DMS53 treated with DMSO at 0.1 percent for 48 hours (cell line): Measurements from ENCODE around the gene ROM1.
"Not testable (repeated sequence)": the region's sequence is repeated elsewhere in the genome, so short reads cannot be mapped to it uniquely, and the experiment has no call there.

ENCODE experiments used
- DNase-seq: peaks from one replicate; lab custom pipeline; 2025; ENCODE audit not compliant: unreplicated experiment; lab: John Stamatoyannopoulos, UW

Gene ROM1

DNA sequence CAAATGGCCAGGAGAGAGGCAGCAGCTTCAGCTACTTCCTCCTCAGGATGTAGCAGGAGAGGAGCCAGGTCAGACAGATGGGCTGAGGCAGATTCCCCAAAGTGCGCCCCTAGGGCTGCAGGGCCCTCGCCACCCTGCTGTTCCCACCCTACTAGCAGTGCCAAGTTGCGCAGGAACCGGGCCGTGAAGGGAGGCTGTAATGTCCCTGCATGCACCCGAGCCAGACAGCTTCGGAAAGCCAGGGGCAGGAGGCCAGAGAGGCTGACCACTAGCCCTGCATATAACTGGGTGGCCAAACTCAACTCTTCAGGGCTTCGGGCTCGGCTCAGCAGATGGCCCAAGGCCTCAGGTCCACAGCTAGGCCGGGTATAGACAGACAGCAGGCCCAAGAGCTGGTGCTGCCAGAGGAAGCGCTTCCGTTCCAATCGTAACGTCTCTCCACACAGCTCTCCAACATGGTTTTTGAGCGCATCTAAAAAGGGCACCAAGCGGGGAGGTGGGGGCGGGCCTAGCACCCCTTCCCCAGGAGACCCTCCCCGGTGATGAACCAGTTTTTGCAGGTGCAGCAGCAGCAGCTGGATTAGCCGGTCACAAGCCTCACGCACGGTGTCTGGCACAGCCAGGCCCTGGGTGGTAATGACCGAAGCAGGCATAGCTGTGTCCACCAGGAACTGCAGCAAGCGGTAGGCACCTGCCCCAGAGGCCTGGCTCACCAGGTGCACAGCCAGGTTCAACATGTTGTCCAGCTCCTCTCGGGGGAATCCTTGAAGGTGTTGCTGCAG, 35.3 kb downstream of the ROM1 start:
- no peak for DNase-seq

GRCh38 chr11:62648967-62649364, 35.9 kb downstream of the ROM1 start:
- no peak for DNase-seq

- DNase-seq: no peak
These were observed 36.4 kb downstream of the ROM1 start for GRCh38 chr11:62649486-62649885.

DNA sequence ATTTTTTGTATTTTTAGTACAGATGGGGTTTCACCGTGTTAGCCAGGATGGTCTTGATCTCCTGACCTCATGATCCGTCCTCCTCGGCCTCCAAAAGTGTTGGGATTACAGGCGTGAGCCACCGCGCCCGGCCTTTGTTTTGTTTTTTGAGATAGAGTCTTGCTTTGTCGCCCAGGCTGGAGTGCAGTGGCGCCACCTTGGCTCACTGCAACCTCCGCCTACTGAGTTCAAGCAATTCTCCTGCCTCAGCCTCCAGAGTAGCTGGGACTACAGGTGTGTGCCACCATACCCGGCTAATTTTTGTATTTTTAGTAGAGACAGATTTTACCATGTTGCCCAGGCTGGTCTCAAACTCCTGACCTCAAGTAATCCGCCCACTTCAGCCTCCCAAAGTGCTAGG, 37.2 kb downstream of the ROM1 start:
- not testable (repeated sequence) for DNase-seq

GRCh38 chr11:62652161-62653006, 39.3 kb downstream of the ROM1 start:
- no peak for DNase-seq

GRCh38 chr11:62654297-62654696, 41.2 kb downstream of the ROM1 start:
- no peak for DNase-seq

GRCh38 chr11:62656796-62657429, 43.9 kb downstream of the ROM1 start:
- no peak for DNase-seq

DNA sequence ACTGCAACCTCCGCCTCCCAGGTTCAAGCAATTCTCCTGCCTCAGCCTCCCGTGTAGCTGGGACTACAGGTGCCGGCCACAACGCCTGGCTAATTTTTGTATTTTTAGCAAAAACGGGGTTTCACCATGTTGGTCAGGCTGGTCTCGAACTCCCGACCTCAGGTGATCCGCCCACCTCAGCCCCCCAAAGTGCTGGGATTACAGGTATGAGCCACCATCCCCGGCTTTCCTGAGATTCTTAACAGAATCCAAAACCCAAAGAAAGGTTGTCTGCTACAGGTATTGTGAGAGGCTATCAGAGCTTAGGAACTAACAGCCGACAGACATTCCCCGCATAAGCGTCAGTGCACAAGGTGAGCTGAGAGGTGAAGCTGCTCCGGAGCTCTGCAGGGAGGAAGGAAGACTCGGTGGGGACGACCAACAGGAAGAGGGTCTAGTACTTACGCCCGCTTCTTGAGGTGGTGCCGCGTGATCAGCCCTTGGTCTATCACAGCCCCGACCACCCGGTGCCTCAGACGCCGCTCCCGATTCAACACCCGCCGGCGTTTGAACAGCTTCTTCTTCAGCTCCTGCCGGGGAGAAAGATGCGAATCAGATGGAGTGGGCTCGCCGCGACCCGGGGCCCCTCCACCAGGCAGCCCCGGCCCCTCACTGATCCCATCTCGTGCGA, 51.5 kb downstream of the ROM1 start:
- DNase-seq: peak; percentile 61
